Hepatocyte (in vitro differentiated cells): Measurements from ENCODE around the gene FARSA.

Experiments
- EZH2 ChIP-seq: fragments of 200-600 bp; sonication (generic); IDR thresholded peaks from 2 replicates; pipeline ENCODE4 v1.6.1; 2016; ENCODE audit warnings: antibody characterized with exemption, mild to moderate bottlenecking, borderline replicate concordance
- EZH2phosphoT487 ChIP-seq: fragments of 200-600 bp; sonication (generic); IDR thresholded peaks from one replicate; pipeline ENCODE4 v1.6.1; 2018; ENCODE audit warnings: antibody characterized with exemption, mild to moderate bottlenecking, low read depth, moderate library complexity; ENCODE audit not compliant: unreplicated experiment, severe bottlenecking
- TF ChIP-seq, protein P1 (sequence below): fragments of 200-600 bp; sonication (generic); IDR thresholded peaks from 2 replicates; pipeline ENCODE4 v1.5.1; 2016; ENCODE audit warnings: antibody characterized with exemption, mild to moderate bottlenecking; ENCODE audit not compliant: poor library complexity

GRCh38 chr19:12946092-12946721 lies 12.7 kb upstream of the FARSA start:
- TF ChIP-seq, protein P1, sequence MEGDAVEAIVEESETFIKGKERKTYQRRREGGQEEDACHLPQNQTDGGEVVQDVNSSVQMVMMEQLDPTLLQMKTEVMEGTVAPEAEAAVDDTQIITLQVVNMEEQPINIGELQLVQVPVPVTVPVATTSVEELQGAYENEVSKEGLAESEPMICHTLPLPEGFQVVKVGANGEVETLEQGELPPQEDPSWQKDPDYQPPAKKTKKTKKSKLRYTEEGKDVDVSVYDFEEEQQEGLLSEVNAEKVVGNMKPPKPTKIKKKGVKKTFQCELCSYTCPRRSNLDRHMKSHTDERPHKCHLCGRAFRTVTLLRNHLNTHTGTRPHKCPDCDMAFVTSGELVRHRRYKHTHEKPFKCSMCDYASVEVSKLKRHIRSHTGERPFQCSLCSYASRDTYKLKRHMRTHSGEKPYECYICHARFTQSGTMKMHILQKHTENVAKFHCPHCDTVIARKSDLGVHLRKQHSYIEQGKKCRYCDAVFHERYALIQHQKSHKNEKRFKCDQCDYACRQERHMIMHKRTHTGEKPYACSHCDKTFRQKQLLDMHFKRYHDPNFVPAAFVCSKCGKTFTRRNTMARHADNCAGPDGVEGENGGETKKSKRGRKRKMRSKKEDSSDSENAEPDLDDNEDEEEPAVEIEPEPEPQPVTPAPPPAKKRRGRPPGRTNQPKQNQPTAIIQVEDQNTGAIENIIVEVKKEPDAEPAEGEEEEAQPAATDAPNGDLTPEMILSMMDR: no peak
- TF ChIP-seq EZH2 (no peak), EZH2phosphoT487 (no peak)
